ENCODE results near the gene BPIFB3. TPM values are rescaled to one million over a fixed set of nuclear protein-coding genes. Genes with fewer than 3 reads are reported as not detected.

Gene BPIFB3
- total RNA-seq, 4 donors from 2014 or later, result not detected

GRCh38 chr20:33014336-33015113, 39.2 kb upstream of the BPIFB3 start:
- DNase-seq (ENCODE audit: extremely low spot score), result no peak
- 75% methylated on average over 8 of the region's 16 CpGs for WGBS
- Histone ChIP-seq H3K27me3 (peaks cover 0 to 54% (median 0%) of the 10 kb centered on the region in 4 donors), H3K27ac (replicated peaks in 1 of 4) (no peak overlapping the region), H3K4me3 (no peak overlapping the region), H3K36me3 (no peaks in the 10 kb centered on the region), H3K9me3 (no peaks in the 10 kb centered on the region), H3K4me1 (no peaks in the 10 kb centered on the region)
- TF ChIP-seq CTCF (IDR thresholded peaks at IDR 0.05) (no peak), EP300 (IDR thresholded peaks at IDR 0.05) (no peak)
- intact Hi-C loops (cut with DNase I), result no loop called here

GRCh38 chr20:33015114-33015484, 38.6 kb upstream of the BPIFB3 start:
- no peaks in the 10 kb centered on the region for H3K4me1 ChIP-seq
- WGBS, result 73% methylated on average over 10 of the region's 10 CpGs
- H3K4me3 ChIP-seq, result no peak overlapping the region
- no peaks in the 10 kb centered on the region for H3K36me3 ChIP-seq
- intact Hi-C loops (cut with DNase I), result no loop called here
- TF ChIP-seq POLR2A (IDR thresholded peaks at IDR 0.05; ENCODE audit: low read depth) (no peak), CTCF (IDR thresholded peaks at IDR 0.05) (no peak), EP300 (IDR thresholded peaks at IDR 0.05) (no peak), POLR2AphosphoS5 (IDR thresholded peaks at IDR 0.05) (no peak)
- peaks cover 0 to 54% (median 0%) of the 10 kb centered on the region in 4 donors for H3K27me3 ChIP-seq
- no peak for DNase-seq (ENCODE audit: extremely low spot score)
- H3K9me3 ChIP-seq, result no peaks in the 10 kb centered on the region
- H3K27ac ChIP-seq (replicated peaks in 1 of 4), result no peak overlapping the region

GRCh38 chr20:33015700-33016580, 37.8 kb upstream of the BPIFB3 start:
- 68% methylated on average over 12 of the region's 15 CpGs for WGBS

GRCh38 chr20:33016581-33017109, 37.1 kb upstream of the BPIFB3 start:
- WGBS, result 75% methylated on average over 7 of the region's 7 CpGs
- DNase-seq (ENCODE audit: extremely low spot score), result no peak
- no peak overlapping the region for H3K27ac ChIP-seq (replicated peaks in 1 of 4)
- peaks cover 0 to 43% (median 0%) of the 10 kb centered on the region in 4 donors for H3K27me3 ChIP-seq
- TF ChIP-seq POLR2A (IDR thresholded peaks at IDR 0.05; ENCODE audit: low read depth) (no peak), EP300 (IDR thresholded peaks at IDR 0.05) (no peak)
- H3K4me1 ChIP-seq, result no peaks in the 10 kb centered on the region
- intact Hi-C loops (cut with DNase I), result no loop called here
- no peaks in the 10 kb centered on the region for H3K9me3 ChIP-seq
- no peaks in the 10 kb centered on the region for H3K36me3 ChIP-seq
- H3K4me3 ChIP-seq, result no peak overlapping the region

More at GRCh38 chr20:33015700-33016580, 37.8 kb upstream of the BPIFB3 start:
- Histone ChIP-seq H3K4me3 (no peak overlapping the region), H3K27ac (replicated peaks in 1 of 4) (no peak overlapping the region), H3K27me3 (peaks cover 0 to 50% (median 0%) of the 10 kb centered on the region in 4 donors), H3K36me3 (no peaks in the 10 kb centered on the region), H3K4me1 (no peaks in the 10 kb centered on the region), H3K9me3 (no peaks in the 10 kb centered on the region)
- intact Hi-C loops (cut with DNase I), result no loop called here
- DNase-seq (ENCODE audit: extremely low spot score), result no peak
- TF ChIP-seq POLR2AphosphoS5 (IDR thresholded peaks at IDR 0.05) (no peak), POLR2A (IDR thresholded peaks at IDR 0.05; ENCODE audit: low read depth) (no peak), EP300 (IDR thresholded peaks at IDR 0.05) (no peak), CTCF (IDR thresholded peaks at IDR 0.05) (no peak)

GRCh38 chr20:33017542-33017941, 36.2 kb upstream of the BPIFB3 start:
- H3K9me3 ChIP-seq, result no peaks in the 10 kb centered on the region
- H3K36me3 ChIP-seq, result no peaks in the 10 kb centered on the region
- no peak overlapping the region for H3K4me3 ChIP-seq
- WGBS, result 89% methylated on average over 6 of the region's 7 CpGs
- TF ChIP-seq POLR2A (IDR thresholded peaks at IDR 0.05; ENCODE audit: low read depth) (no peak), POLR2AphosphoS5 (IDR thresholded peaks at IDR 0.05) (no peak), EP300 (IDR thresholded peaks at IDR 0.05) (no peak), CTCF (IDR thresholded peaks at IDR 0.05) (no peak)
- peaks cover 0 to 34% (median 0%) of the 10 kb centered on the region in 4 donors for H3K27me3 ChIP-seq
- H3K27ac ChIP-seq (replicated peaks in 1 of 4), result no peak overlapping the region
- DNase-seq (ENCODE audit: extremely low spot score), result no peak
- H3K4me1 ChIP-seq, result no peaks in the 10 kb centered on the region
- intact Hi-C loops (cut with DNase I), result no loop called here
